HEK293 (cell line): ENCODE measurements around the gene KDM2B.
"Not testable (repeated sequence)": the region's sequence is repeated elsewhere in the genome, so short reads cannot be mapped to it uniquely, and the experiment has no call there.

ENCODE experiments used
- CTCF ChIP-seq: fragments of 450-650 bp; formaldehyde crosslinking; IDR thresholded peaks from 2 replicates; pipeline ENCODE4 v1.5.1; 2016; ENCODE audit warnings: missing biosample characterization, missing genetic modification characterization
- GLIS1 ChIP-seq: fragments of 450-650 bp; formaldehyde crosslinking; IDR thresholded peaks from 2 replicates; pipeline ENCODE4 v1.5.1; 2016; ENCODE audit warnings: missing biosample characterization, missing genetic modification characterization
- PATZ1 ChIP-seq: fragments of 450-650 bp; formaldehyde crosslinking; IDR thresholded peaks from 2 replicates; pipeline ENCODE4 v1.5.1; 2016; ENCODE audit warnings: missing biosample characterization, missing genetic modification characterization
- PBX3 ChIP-seq: sonication (generic); formaldehyde crosslinking; IDR thresholded peaks from 2 replicates; pipeline ENCODE4 v1.8.1; 2022; ENCODE audit warnings: mild to moderate bottlenecking, moderate library complexity, missing genetic modification reagents
- REST ChIP-seq: fragments of 450-650 bp; formaldehyde crosslinking; IDR thresholded peaks from 2 replicates; pipeline ENCODE4 v1.5.1; 2016; ENCODE audit warnings: missing biosample characterization, missing genetic modification characterization
- SCRT1 ChIP-seq: fragments of 450-650 bp; formaldehyde crosslinking; IDR thresholded peaks from 2 replicates; pipeline ENCODE4 v1.5.1; 2016; ENCODE audit warnings: missing biosample characterization, missing genetic modification characterization, borderline replicate concordance
- TCF7L2 ChIP-seq: IDR thresholded peaks from 2 replicates; pipeline ENCODE4 v1.6.1; 2011; ENCODE audit warnings: low read depth, mild to moderate bottlenecking, inconsistent platforms, low read length, moderate library complexity, borderline replicate concordance
- ZBTB11 ChIP-seq: fragments of 450-650 bp; formaldehyde crosslinking; conservative IDR thresholded peaks from 2 replicates; pipeline ENCODE4 v1.5.1; 2016; ENCODE audit warnings: low read depth, missing biosample characterization, missing genetic modification characterization
- ZBTB17 ChIP-seq: fragments of 450-650 bp; formaldehyde crosslinking; IDR thresholded peaks from 2 replicates; pipeline ENCODE4 v1.5.1; 2016; ENCODE audit warnings: missing biosample characterization, missing genetic modification characterization
- ZNF121 ChIP-seq: fragments of 450-650 bp; formaldehyde crosslinking; IDR thresholded peaks from 2 replicates; pipeline ENCODE4 v1.5.1; 2016; ENCODE audit warnings: missing biosample characterization, missing genetic modification characterization
- ZNF23 ChIP-seq: fragments of 450-650 bp; formaldehyde crosslinking; IDR thresholded peaks from 2 replicates; pipeline ENCODE4 v1.5.1; 2016; ENCODE audit warnings: missing biosample characterization, missing genetic modification characterization, borderline replicate concordance
- ZNF335 ChIP-seq: fragments of 450-650 bp; formaldehyde crosslinking; conservative IDR thresholded peaks from 2 replicates; pipeline ENCODE4 v1.5.1; 2016; ENCODE audit warnings: missing biosample characterization, missing genetic modification characterization
- ZNF510 ChIP-seq: fragments of 450-650 bp; formaldehyde crosslinking; IDR thresholded peaks from 2 replicates; pipeline ENCODE4 v1.5.1; 2018; ENCODE audit warnings: mild to moderate bottlenecking, missing genetic modification characterization, missing biosample characterization; ENCODE audit not compliant: insufficient replicate concordance
- ZNF624 ChIP-seq: fragments of 450-650 bp; formaldehyde crosslinking; IDR thresholded peaks from 2 replicates; pipeline ENCODE4 v1.5.1; 2017; ENCODE audit warnings: missing biosample characterization, missing genetic modification characterization

- not testable (repeated sequence) for TF ChIP-seq PBX3 (CRISPR knock-in tag); CTCF (tag by site-specific recombination); PATZ1 (tag by site-specific recombination); ZNF23 (tag by site-specific recombination); ZNF335 (tag by site-specific recombination); SCRT1 (tag by site-specific recombination); GLIS1 (tag by site-specific recombination); ZNF624 (tag by site-specific recombination); ZBTB11 (tag by site-specific recombination); ZNF121; REST (tag by site-specific recombination); TCF7L2; ZNF510 (tag by site-specific recombination); ZBTB17 (tag by site-specific recombination)
Measured at GRCh38 chr12:121584885-121585284, 4.1 kb upstream of the KDM2B start.
